Common myeloid progenitor, CD34-positive (primary cell): ENCODE results near the gene SLC12A4.
"Not testable (repeated sequence)": the region's sequence is repeated elsewhere in the genome, so short reads cannot be mapped to it uniquely, and the experiment has no call there.

Source experiments
- CTCF ChIA-PET: fragments of 350-600 bp; sonication (Branson Sonifier 250); formaldehyde crosslinking; loops from one replicate; lab custom pipeline; 2021; ENCODE audit warnings: antibody characterized with exemption; lab: Charles Lee
- POLR2A ChIA-PET: fragments of 350-600 bp; sonication (Branson Sonifier 250); formaldehyde crosslinking; loops from one replicate; lab custom pipeline; 2021; ENCODE audit warnings: antibody characterized with exemption; lab: Charles Lee
- DNase-seq, 3 donors: peaks; one replicate each; pipeline versions ENCODE4 v3.0.0 to v3.0.0-alpha.2; 2013
- H3K27ac ChIP-seq, 2 experiments: 1 replicate in 1 of 2; 2 replicates in 1 of 2; pipeline ENCODE4 v1.7.0; 2013; ENCODE audit warnings: inconsistent platforms in 2 of 2, low read length in 2 of 2, mild to moderate bottlenecking in 2 of 2, low read depth in 1 of 2, moderate library complexity in 1 of 2; ENCODE audit not compliant: severe bottlenecking in 2 of 2, insufficient read depth in 1 of 2, poor library complexity in 1 of 2
- H3K27me3 ChIP-seq, 5 experiments: replicated peaks in 2 of 5; 1 replicate in 3 of 5; 2 replicates in 2 of 5; pipeline versions ENCODE4 v1.6.1 to v1.7.0; 2013; ENCODE audit warnings: low read length in 4 of 5, mild to moderate bottlenecking in 2 of 5, moderate library complexity in 2 of 5, inconsistent platforms in 1 of 5; ENCODE audit not compliant: insufficient read depth in 5 of 5, control insufficient read depth in 4 of 5
- H3K36me3 ChIP-seq, 4 experiments: 1 replicate in 2 of 4; 2 replicates in 2 of 4; pipeline versions ENCODE4 v1.6.1 to v1.7.0; 2013; ENCODE audit warnings: low read length in 3 of 4, control low read depth in 1 of 4, mild to moderate bottlenecking in 1 of 4; ENCODE audit not compliant: control insufficient read depth in 4 of 4, insufficient read depth in 4 of 4
- H3K4me1 ChIP-seq, 4 experiments: 1 replicate in 3 of 4; 2 replicates in 1 of 4; pipeline versions ENCODE4 v1.6.1 to v1.7.1; 2013; ENCODE audit warnings: low read length in 3 of 4, mild to moderate bottlenecking in 3 of 4, control low read depth in 1 of 4, inconsistent platforms in 1 of 4, moderate library complexity in 1 of 4; ENCODE audit not compliant: control insufficient read depth in 4 of 4, insufficient read depth in 4 of 4; ENCODE audit errors: control extremely low read depth in 1 of 4
- H3K4me3 ChIP-seq, 7 experiments: 1 replicate in 4 of 7; 2 replicates in 3 of 7; pipeline versions ENCODE4 v1.5.1 to v1.7.0; 2013; ENCODE audit warnings: mild to moderate bottlenecking in 7 of 7, low read length in 6 of 7, moderate library complexity in 6 of 7, inconsistent platforms in 2 of 7, low read depth in 2 of 7, control low read depth in 1 of 7; ENCODE audit not compliant: insufficient read depth in 4 of 7, control insufficient read depth in 1 of 7; ENCODE audit errors: extremely low read depth in 1 of 7
- H3K9me3 ChIP-seq, 5 experiments: 1 replicate in 4 of 5; 2 replicates in 1 of 5; pipeline versions ENCODE4 v1.6.1 to v1.7.1; 2013; ENCODE audit warnings: low read length in 4 of 5, mild to moderate bottlenecking in 2 of 5, inconsistent platforms in 1 of 5, low read depth in 1 of 5, moderate library complexity in 1 of 5; ENCODE audit not compliant: control insufficient read depth in 4 of 5, insufficient read depth in 2 of 5; ENCODE audit errors: control extremely low read depth in 1 of 5
- WGBS: methylation state at CpG from one replicate; pipeline ENCODE4 v1.1.5; 2013; ENCODE audit not compliant: insufficient coverage; 5-methylcytosine and 5-hydroxymethylcytosine counted together

SLC12A4 gene

GRCh38 chr16:67937713-67938112 lies 30.7 kb downstream of the SLC12A4 start:
- Histone ChIP-seq H3K4me1 (peaks cover 4 to 38% (median 29%) of the 10 kb centered on the region in 4 experiments), H3K27ac (peak overlapping the region in 1 of 2 experiments; percentile 88), H3K4me3 (peak overlapping the region in 1 of 7 experiments; percentile 96), H3K36me3 (peaks cover 0 to 28% (median 25%) of the 10 kb centered on the region in 4 experiments)
- not testable (repeated sequence) for DNase-seq, H3K27me3 ChIP-seq, H3K9me3 ChIP-seq
- WGBS: 100% methylated on average over 2 of the region's 5 CpGs
- POLR2A ChIA-PET: interaction anchor here (1.4 kb wide), 1 partner anchor 9 kb away, joined by 4 read pairs; no protein-coding TSS in a partner anchor
- CTCF ChIA-PET: interaction anchor here (1.2 to 21.3 kb wide), 4 partner anchors 21 to 103 kb away, joined by 3 to 359 read pairs (median 4); partner anchors contain the start of genes EDC4 and NRN1L

- no peaks in the 10 kb centered on the region for H3K27me3 ChIP-seq
- ChIA-PET POLR2A (interaction anchor here (0.7 to 2.4 kb wide), 6 partner anchors 10 to 57 kb away, joined by 3 to 16 read pairs (median 4); partner anchors contain the start of gene SLC12A4), CTCF (interaction anchor here (1.0 to 21.3 kb wide), 9 partner anchors 22 to 129 kb away, joined by 3 to 359 read pairs (median 4); partner anchors contain the start of genes EDC4 and NRN1L)
- peaks cover 0 to 32% (median 28%) of the 10 kb centered on the region in 4 experiments for H3K36me3 ChIP-seq
- H3K9me3 ChIP-seq: no peaks in the 10 kb centered on the region
- peak overlapping the region; percentile 64 to 88 for H3K27ac ChIP-seq
- 25% methylated on average over 4 of the region's 6 CpGs for WGBS
- peaks cover 4 to 38% (median 29%) of the 10 kb centered on the region in 4 experiments for H3K4me1 ChIP-seq
- peak overlapping the region; percentile 85 to 99 (median 96) for H3K4me3 ChIP-seq
- DNase-seq: peak; percentile 83 to 95 (median 93)
Observed at GRCh38 chr16:67936880-67937605, 31.4 kb downstream of the SLC12A4 start.

GRCh38 chr16:67936124-67936879 lies 32.1 kb downstream of the SLC12A4 start, which contains the start of gene PSMB10:
Gene PSMB10, minus strand, starts transcription at chr16:67936850. Its CDS starts 101 bp downstream, at chr16:67936749.
- Histone ChIP-seq H3K9me3 (no peaks in the 10 kb centered on the region), H3K27me3 (no peaks in the 10 kb centered on the region), H3K36me3 (peaks cover 0 to 36% (median 33%) of the 10 kb centered on the region in 4 experiments), H3K4me3 (peak within 1 kb of the TSS; percentile 85 to 99 (median 96)), H3K4me1 (peaks cover 4 to 31% (median 29%) of the 10 kb centered on the region in 4 experiments), H3K27ac (peak within 1 kb of the TSS; percentile 64 to 88)
- WGBS: 0% methylated on average over 45 of the region's 54 CpGs
- DNase-seq: peak in 2 of 3 donors; percentile 40 to 48
- ChIA-PET CTCF (interaction anchor here (0.5 to 21.3 kb wide), 17 partner anchors 11 to 130 kb away, joined by 3 to 359 read pairs (median 4); partner anchors contain the start of genes EDC4 and NRN1L), POLR2A (interaction anchor here (0.7 to 2.4 kb wide), 8 partner anchors 10 to 58 kb away, joined by 3 to 16 read pairs (median 4); partner anchors contain the start of gene SLC12A4)

- Histone ChIP-seq H3K27me3 (no peaks in the 10 kb centered on the region), H3K4me3 (peak overlapping the region; percentile 85 to 99 (median 96)), H3K36me3 (peaks cover 0 to 42% (median 36%) of the 10 kb centered on the region in 4 experiments), H3K4me1 (peaks cover 4 to 31% (median 29%) of the 10 kb centered on the region in 4 experiments), H3K27ac (peak overlapping the region; percentile 64 to 88), H3K9me3 (no peaks in the 10 kb centered on the region)
- CTCF ChIA-PET: interaction anchor here (0.9 to 21.3 kb wide), 16 partner anchors 10 to 268 kb away, joined by 3 to 359 read pairs (median 4); partner anchors contain the start of genes EDC4 and NRN1L
- 20% methylated on average over 47 of the region's 55 CpGs for WGBS
- POLR2A ChIA-PET: interaction anchor here (0.9 to 2.4 kb wide), 5 partner anchors 28 to 58 kb away, joined by 3 to 16 read pairs (median 4); partner anchors contain the start of gene SLC12A4
- DNase-seq: peak; percentile 91 to 96 (median 95)
Observed at GRCh38 chr16:67935402-67936123, 32.9 kb downstream of the SLC12A4 start.

- 92% methylated on average over 11 of the region's 13 CpGs for WGBS
- peaks cover 0 to 47% (median 40%) of the 10 kb centered on the region in 4 experiments for H3K36me3 ChIP-seq
- ChIA-PET POLR2A (interaction anchor here (0.7 to 2.4 kb wide), 6 partner anchors 16 to 59 kb away, joined by 3 to 16 read pairs (median 4); partner anchors contain the start of gene SLC12A4), CTCF (interaction anchor here (0.9 to 21.3 kb wide), 14 partner anchors 10 to 267 kb away, joined by 3 to 359 read pairs (median 4); partner anchors contain the start of genes EDC4 and NRN1L)
- peaks cover 4 to 28% (median 24%) of the 10 kb centered on the region in 4 experiments for H3K4me1 ChIP-seq
- DNase-seq: no peak
- peak overlapping the region in 4 of 7 experiments; percentile 96 to 99 (median 98) for H3K4me3 ChIP-seq
- H3K27me3 ChIP-seq: no peaks in the 10 kb centered on the region
- no peaks in the 10 kb centered on the region for H3K9me3 ChIP-seq
- peak overlapping the region in 1 of 2 experiments; percentile 36 for H3K27ac ChIP-seq
Observed at GRCh38 chr16:67935101-67935401, 33.4 kb downstream of the SLC12A4 start.
